ENCODE data around the gene BACH2.
"Not testable (repeated sequence)": the region's sequence is repeated elsewhere in the genome, so short reads cannot be mapped to it uniquely, and the experiment has no call there.

The BACH2 gene

DNA sequence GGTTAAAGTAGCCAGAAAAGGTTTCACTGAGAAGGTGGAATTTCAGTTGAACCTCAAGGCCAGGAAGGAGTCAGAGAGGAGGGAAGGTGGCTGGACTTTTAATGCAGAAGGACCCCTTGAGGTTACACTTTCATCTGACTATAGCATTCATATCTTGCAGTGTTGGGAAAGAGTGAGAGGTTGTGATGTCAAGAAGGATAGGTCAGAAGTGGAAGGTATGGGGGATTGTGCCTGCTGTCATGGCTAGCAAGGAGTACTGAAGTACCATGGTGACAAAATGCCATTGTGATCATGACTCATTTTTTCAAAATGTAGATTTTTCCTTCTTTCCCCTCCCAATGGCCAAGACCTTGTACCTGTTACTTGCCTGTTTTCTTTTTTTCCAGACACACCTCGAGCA, 5.2 kb upstream of the BACH2 start:
- DNase-seq (ENCODE audit: low spot score): no peak

DNA sequence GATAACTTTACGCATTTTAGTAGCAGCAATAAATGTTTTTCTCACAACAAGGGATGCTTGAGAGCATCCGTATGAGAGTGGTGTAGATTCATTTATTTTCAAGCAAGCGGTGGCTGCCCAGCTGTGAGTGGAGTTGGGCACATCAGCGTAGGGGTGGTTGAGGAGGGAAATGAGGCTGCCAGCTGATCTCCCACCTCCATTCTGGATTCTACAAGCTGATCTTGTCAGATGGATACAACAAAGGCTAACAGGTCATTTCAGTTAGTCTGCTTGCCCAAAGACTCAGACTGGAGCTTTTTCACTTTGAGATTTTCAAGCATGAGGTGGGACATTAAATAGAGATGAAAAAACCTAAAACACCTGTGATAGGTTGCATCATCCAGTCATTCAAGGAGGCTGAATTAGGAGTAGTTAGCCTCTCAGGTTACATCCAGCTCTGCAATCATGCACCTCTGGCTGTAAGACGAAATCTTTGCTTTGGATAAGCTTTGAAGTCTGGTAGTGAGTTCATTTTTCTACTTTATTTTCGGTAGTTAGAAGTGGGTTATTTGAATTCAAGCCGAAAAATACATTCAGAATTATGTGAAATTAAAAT, 1.9 kb upstream of the BACH2 start:
- no peak for DNase-seq (ENCODE audit: low spot score)

DNA sequence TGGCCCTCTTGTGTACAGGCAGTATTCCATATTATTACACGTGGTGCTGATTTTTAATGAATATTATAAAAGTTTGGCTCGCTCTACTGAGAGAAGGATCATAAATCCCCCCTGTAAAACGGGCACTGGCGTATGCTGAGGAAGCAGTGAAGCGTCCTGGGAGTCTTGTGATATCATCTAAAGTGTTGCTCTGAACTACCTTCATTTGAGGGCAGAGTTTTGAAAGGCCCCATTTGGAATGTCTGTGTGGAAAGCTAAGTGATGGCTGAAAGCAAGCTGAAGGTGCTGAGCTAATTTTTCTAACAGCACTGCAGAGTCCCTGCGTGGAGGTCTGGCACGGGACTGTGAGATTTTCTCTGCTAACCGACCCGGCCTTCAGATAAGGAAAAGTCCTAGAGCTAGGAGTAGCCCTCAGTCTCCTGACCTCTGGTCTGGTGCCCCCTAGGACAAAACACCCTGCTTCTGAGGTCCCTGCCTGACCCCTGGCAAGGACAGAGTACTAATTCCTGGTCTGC, 1.3 kb upstream of the BACH2 start:
- no peak for DNase-seq (ENCODE audit: low spot score)

- DNase-seq (ENCODE audit: low spot score): no peak
Measured at GRCh38 chr6:90297115-90297866, 648 bp upstream of the BACH2 start.

GRCh38 chr6:90295854-90296340, 746 bp downstream of the BACH2 start:
- peak; percentile 55 for DNase-seq (ENCODE audit: low spot score)

GRCh38 chr6:90294989-90295853, 1.4 kb downstream of the BACH2 start:
- peak; percentile 17 for DNase-seq (ENCODE audit: low spot score)

GRCh38 chr6:90294614-90294988, 2.0 kb downstream of the BACH2 start:
- DNase-seq (ENCODE audit: low spot score): no peak

DNA sequence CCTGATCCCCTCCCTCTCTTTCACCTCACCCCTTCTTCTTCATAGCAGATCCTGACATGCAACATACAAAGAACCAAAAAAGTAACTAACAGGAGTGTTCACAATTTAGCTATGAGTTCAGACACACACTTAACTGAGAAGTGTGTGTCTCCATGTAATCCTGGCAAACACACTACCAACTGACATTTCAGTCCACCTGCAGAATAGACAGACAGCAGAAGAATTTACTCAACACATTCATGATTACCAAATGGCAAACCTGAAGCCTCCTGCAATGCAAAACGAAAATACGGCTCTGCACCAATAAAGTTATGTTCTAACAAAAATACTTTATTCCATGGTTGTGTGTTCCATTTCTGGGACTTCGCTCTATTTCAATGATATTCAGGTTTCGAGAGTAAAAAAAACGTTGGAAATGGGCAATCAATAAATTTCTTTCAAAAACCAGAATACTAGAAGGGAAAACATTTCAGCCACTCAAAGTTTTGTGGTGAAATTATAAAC, 2.6 kb downstream of the BACH2 start:
- no peak for DNase-seq (ENCODE audit: low spot score)

- no peak for DNase-seq (ENCODE audit: low spot score)
Measured at GRCh38 chr6:90293319-90293953, 3.2 kb downstream of the BACH2 start.

DNA sequence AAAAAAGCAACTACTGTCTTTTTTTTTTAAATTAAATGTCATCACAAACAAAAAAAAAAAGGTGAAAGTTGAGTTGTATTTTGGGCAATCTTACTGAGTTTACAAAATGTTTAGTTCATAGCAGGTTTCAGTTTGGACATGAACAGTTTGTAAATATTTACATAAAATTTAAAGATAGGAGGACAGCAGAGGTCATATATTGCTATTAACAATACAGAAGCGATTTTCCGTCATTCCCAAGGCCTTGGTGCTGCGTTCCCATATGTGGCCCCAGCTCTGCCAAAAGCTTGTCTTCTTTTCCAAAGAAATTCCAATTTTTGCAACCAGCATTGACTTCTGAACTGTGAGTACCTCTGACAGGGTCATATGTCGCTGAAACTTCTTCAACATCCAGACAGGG, 5.1 kb downstream of the BACH2 start:
- no peak for DNase-seq (ENCODE audit: low spot score)

GRCh38 chr6:90290811-90291420, 5.7 kb downstream of the BACH2 start:
- no peak for DNase-seq (ENCODE audit: low spot score)

GRCh38 chr6:90289902-90290301, 6.7 kb downstream of the BACH2 start:
- no peak for DNase-seq (ENCODE audit: low spot score)

DNA sequence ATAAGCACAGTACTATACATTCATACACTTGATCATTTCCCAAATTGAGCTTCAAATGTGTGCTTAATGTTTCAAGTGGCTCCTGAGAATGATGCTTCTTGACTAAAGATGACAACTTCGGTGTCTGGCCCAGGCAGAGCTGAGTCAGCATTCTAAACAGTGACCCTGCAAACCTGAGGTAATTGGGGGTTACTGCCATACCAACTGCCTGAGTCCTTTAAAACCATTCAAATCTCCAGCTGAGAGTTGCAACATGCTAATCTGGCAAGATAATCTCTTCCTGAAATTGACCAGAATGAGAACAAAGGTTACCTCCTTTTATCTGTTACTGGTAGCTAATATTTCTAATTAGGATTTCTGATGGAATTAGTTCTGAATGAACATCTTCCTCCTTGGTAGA, 8.2 kb downstream of the BACH2 start:
- no peak for DNase-seq (ENCODE audit: low spot score)

DNA sequence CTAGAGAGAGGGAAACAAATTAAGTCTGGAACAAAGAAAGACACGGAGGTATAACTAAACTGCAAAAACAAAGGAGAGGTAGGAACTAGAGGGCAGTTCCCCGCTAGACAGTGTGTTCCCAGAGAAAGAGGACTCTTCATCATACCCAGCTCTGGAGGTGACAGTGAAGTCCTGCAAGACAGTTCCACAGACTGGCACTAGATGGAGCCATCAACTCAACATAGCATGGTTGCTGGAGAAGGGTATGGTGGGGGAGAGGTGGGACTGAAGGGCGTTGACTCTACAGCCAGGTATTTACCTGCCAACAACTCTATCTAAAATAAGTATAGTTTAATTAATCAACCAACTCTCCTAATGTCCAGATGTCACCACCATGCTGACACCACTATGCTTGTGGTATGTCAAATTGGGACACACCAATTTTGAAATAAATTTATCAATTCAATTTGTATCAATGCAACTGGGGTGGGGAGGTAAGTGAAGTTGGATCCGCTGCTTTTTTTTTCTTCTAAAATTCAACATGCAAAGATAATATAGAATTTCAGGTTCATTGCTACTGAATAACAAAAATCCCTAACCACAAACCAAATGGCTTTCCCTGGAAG, 9.7 kb downstream of the BACH2 start:
- DNase-seq (ENCODE audit: low spot score): peak; percentile 30

DNA sequence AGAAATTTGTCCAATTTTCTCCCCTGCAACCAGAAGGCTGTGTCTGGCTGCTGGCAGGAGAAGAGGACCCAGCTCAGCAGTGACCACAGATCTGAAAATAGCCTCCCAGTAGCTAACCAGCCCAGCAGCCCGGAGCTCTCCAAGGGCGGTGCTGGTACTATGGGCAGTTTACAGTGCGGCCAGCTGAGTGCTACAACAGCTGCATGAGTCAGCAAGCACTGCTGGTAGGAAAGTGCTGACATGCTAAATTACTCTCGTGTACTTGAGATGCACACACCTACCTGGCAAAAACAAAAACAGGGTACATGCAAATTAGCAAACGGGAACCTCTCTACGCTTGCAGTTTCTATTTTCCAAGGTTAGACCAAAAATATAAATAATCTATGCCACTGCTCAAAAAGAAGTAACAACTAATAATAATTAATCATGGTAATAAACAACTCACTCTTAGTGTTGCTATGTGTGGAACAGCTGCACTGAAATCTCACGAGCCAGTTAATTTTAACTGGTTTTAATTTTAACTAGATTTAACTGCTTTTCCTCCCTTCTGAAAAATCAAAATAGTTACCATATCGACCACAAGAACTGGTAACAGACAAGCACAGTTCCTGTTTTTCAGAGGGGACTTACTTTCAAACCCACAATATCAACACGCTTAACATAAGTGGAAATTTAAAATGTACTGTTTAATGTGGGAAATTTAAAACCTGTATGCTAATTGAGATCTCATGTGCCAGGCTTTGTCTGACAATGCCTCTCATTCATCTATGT, 10.8 kb downstream of the BACH2 start:
- peak; percentile 78 for DNase-seq (ENCODE audit: low spot score)

- DNase-seq (ENCODE audit: low spot score): no peak
Measured at GRCh38 chr6:90285042-90285481, 11.6 kb downstream of the BACH2 start.

GRCh38 chr6:90284236-90285041, 12.2 kb downstream of the BACH2 start:
- DNase-seq (ENCODE audit: low spot score): peak; percentile 85

DNA sequence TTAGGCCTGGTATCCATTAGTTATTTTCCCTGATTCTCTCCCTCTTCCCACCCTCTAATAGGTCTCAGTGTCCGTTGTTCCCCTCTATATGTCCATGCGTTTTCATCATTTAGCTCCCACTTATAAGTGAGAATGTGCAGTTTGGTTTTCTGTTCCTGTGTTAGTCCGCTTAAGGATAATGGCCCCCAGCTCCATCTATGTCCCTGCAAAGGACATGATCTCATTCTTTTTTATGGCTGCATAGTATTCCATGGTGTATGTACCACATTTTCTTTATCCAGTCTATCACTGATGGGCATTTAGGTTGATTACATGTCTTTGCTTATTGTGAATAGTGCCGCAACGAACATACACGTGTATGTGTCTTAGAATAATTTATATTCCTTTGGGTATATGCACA, 14.4 kb downstream of the BACH2 start:
- DNase-seq (ENCODE audit: low spot score): not testable (repeated sequence)

- DNase-seq (ENCODE audit: low spot score): no peak
Measured at GRCh38 chr6:90278129-90278528, 18.5 kb downstream of the BACH2 start.
